Stimulated activated CD8-positive, alpha-beta memory T cell treated with anti-CD3 and anti-CD28 coated beads, Interleukin-12 subunit alpha, Interleukin-12 subunit beta, amount 100 ng/mL, for 4 hours (primary cell): ENCODE measurements around the gene CACNA2D3.

ENCODE experiments used
- DNase-seq: peaks from one replicate; pipeline ENCODE4 v3.0.0-alpha.2; 2020; ENCODE audit warnings: low read depth

The CACNA2D3 gene

GRCh38 chr3:54850484-54851018 lies 728.2 kb downstream of the CACNA2D3 start:
- DNase-seq, result no peak

GRCh38 chr3:54853573-54854404 lies 731.4 kb downstream of the CACNA2D3 start:
- DNase-seq, result no peak

GRCh38 chr3:54856271-54856670 lies 733.9 kb downstream of the CACNA2D3 start:
- no peak for DNase-seq

- DNase-seq, result no peak
Observed at GRCh38 chr3:54857343-54857742, 735.0 kb downstream of the CACNA2D3 start.

- no peak for DNase-seq
Observed at GRCh38 chr3:54858093-54858785, 735.9 kb downstream of the CACNA2D3 start.

GRCh38 chr3:54859184-54859583 lies 736.8 kb downstream of the CACNA2D3 start:
- no peak for DNase-seq

GRCh38 chr3:54861248-54862067 lies 739.1 kb downstream of the CACNA2D3 start:
- DNase-seq, result no peak

GRCh38 chr3:54862526-54862925 lies 740.2 kb downstream of the CACNA2D3 start:
- no peak for DNase-seq

GRCh38 chr3:54863366-54863765 lies 741.0 kb downstream of the CACNA2D3 start:
- DNase-seq, result no peak

- DNase-seq, result no peak
Observed at GRCh38 chr3:54863786-54864185, 741.4 kb downstream of the CACNA2D3 start.

GRCh38 chr3:54865316-54865715 lies 743.0 kb downstream of the CACNA2D3 start:
- no peak for DNase-seq

GRCh38 chr3:54866251-54866650 lies 743.9 kb downstream of the CACNA2D3 start:
- DNase-seq, result no peak

GRCh38 chr3:54870423-54870822 lies 748.1 kb downstream of the CACNA2D3 start:
- DNase-seq, result no peak

GRCh38 chr3:54871867-54872266 lies 749.5 kb downstream of the CACNA2D3 start:
- no peak for DNase-seq

- no peak for DNase-seq
Observed at GRCh38 chr3:54873059-54874010, 751.0 kb downstream of the CACNA2D3 start.

- DNase-seq, result no peak
Observed at GRCh38 chr3:54874816-54875556, 752.6 kb downstream of the CACNA2D3 start.

- no peak for DNase-seq
Observed at GRCh38 chr3:54875596-54876268, 753.4 kb downstream of the CACNA2D3 start.

GRCh38 chr3:54876694-54877093 lies 754.3 kb downstream of the CACNA2D3 start:
- DNase-seq, result no peak

GRCh38 chr3:54877730-54878129 lies 755.4 kb downstream of the CACNA2D3 start:
- no peak for DNase-seq

GRCh38 chr3:54878145-54878544 lies 755.8 kb downstream of the CACNA2D3 start:
- no peak for DNase-seq
